IgD-negative memory B cell (primary cell): ENCODE data around the gene ADAMTSL1. TPM values are rescaled to one million over a fixed set of nuclear protein-coding genes. Genes with fewer than 3 reads are reported as not detected.
A peak's percentile ranks its signal among the peaks of the same experiment; 100 is the strongest.
"Not testable (repeated sequence)": the region's sequence is repeated elsewhere in the genome, so short reads cannot be mapped to it uniquely, and the experiment has no call there.

Source experiments
- H3K27ac Mint-ChIP-seq, 3 donors: one replicate each; pipeline ENCODE4 v1.8.0; 2020 to 2022; ENCODE audit warnings: mild to moderate bottlenecking in 3 of 3, mixed read lengths in 3 of 3, moderate library complexity in 1 of 3
- H3K27me3 Mint-ChIP-seq: one replicate; pipeline ENCODE4 v1.8.0; 2021; ENCODE audit warnings: mixed read lengths
- H3K36me3 Mint-ChIP-seq: one replicate; pipeline ENCODE4 v1.8.0; 2020; ENCODE audit warnings: mild to moderate bottlenecking, mixed read lengths
- H3K4me1 Mint-ChIP-seq, 3 donors: one replicate each; pipeline ENCODE4 v1.8.0; 2020 to 2022; ENCODE audit warnings: mixed read lengths in 3 of 3, mild to moderate bottlenecking in 1 of 3
- H3K4me3 Mint-ChIP-seq, 4 donors: one replicate each; pipeline ENCODE4 v1.8.0; 2020 to 2022; ENCODE audit warnings: mild to moderate bottlenecking in 4 of 4, mixed read lengths in 4 of 4, moderate library complexity in 3 of 4
- H3K9me3 Mint-ChIP-seq, 3 donors: one replicate each; pipeline ENCODE4 v1.8.0; 2020 to 2021; ENCODE audit warnings: mixed read lengths in 3 of 3, mild to moderate bottlenecking in 1 of 3
- polyA plus RNA-seq: library from polyadenylated mRNA; unstranded; fragments of 300-500 nt; fragmentation: Illumina TruSeq; gene quantifications from one replicate; pipeline ENCODE4 v1.2.3, GENCODE V29; 2021

The ADAMTSL1 gene
- polyA plus RNA-seq, 1 donor from 2014 or later = not detected

DNA sequence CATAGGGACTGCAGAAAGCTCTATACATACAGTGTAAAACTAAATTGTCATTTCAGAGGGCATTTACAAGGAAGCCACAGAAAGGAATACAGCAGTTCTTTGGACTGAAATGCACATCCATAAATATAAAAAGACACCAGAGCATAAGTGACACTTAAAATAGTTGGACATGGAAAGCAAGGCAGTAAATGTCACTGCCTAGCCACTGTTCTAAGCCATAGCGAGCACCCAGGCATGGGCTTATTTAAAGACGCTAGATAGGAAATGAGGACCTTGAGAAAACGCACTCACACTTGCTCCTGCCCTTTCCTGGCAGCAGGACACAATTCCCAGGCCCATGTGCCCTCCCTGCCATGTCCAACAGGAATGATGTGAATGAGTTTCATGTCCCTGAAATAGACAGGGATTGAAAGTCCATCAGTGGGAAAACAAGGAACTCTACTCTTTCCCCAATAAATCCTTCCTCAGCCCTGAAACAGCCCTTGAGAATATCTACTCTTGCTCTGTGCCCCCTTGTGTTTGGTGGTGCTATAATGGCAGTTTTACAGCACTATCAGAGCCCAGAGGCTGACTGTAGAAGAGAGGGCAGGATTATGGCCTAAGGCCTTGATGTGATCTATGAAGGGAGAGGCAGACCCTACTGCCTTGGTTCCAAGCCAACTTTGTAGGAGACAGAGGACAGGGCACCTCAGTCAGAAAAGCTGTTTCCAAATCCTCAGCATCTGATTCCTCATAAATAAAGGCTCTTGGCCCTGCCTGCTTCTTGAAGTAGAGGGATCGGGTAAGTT is 376.1 kb downstream of the ADAMTSL1 start:
- H3K27me3 Mint-ChIP-seq = no peaks in the 10 kb centered on the region

DNA sequence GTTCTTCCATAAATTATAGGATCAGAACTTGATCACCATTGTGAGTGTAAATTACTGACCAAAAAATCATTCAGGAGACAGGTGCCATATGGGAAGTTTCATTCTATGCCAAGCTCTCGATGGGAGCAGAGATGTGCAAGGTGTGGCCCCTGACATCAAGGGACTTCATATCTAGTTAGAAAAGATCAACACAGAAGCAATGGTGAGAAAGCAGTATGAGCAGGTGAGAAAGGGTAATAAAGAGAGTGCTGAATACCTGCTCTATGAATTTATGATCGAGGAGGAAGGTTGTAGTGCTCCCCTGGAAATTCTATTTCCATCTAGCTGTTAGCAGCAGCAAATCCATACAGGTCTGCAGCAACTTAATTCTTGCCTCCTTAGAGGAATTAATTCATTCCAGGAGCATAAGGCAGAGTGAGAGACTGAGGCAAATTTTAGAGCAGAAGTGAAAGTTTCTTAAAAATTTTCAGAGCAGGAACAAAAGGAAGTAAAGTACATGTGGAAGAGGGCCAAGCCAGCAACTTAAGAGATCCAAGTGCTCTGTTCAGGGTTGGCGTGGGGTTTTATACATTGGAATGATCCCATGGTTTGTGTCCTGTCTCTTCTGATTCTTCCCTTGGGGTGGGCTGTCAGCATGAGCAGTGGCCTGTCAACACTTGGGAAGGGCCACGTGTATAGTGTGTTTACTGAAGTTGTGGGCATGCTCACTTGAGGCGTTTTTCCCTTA is 377.3 kb downstream of the ADAMTSL1 start:
- Mint-ChIP-seq H3K27ac (no peak overlapping the region), H3K4me3 (no peak overlapping the region), H3K27me3 (no peaks in the 10 kb centered on the region), H3K36me3 (no peaks in the 10 kb centered on the region), H3K4me1 (peaks cover 0 to 1% (median 0%) of the 10 kb centered on the region in 3 donors), H3K9me3 (peaks cover 0 to 2% (median 0%) of the 10 kb centered on the region in 3 donors)

More for the DNA sequence above, 376.1 kb downstream of the ADAMTSL1 start:
- no peak overlapping the region for H3K4me3 Mint-ChIP-seq
- peaks cover 0 to 2% (median 0%) of the 10 kb centered on the region in 3 donors for H3K9me3 Mint-ChIP-seq
- peaks cover 0 to 1% (median 0%) of the 10 kb centered on the region in 3 donors for H3K4me1 Mint-ChIP-seq
- no peak overlapping the region for H3K27ac Mint-ChIP-seq
- H3K36me3 Mint-ChIP-seq = no peaks in the 10 kb centered on the region

- Mint-ChIP-seq H3K27ac (no peak overlapping the region), H3K27me3 (peaks cover 1% of the 10 kb centered on the region), H3K36me3 (no peaks in the 10 kb centered on the region), H3K9me3 (peaks cover 0 to 2% (median 0%) of the 10 kb centered on the region in 3 donors), H3K4me3 (no peak overlapping the region), H3K4me1 (peaks cover 0 to 1% (median 0%) of the 10 kb centered on the region in 3 donors)
Observed at GRCh38 chr9:18855656-18856055, 381.7 kb downstream of the ADAMTSL1 start.

- H3K4me1 Mint-ChIP-seq = no peaks in the 10 kb centered on the region
- peaks cover 0 to 2% (median 0%) of the 10 kb centered on the region in 3 donors for H3K9me3 Mint-ChIP-seq
- H3K4me3 Mint-ChIP-seq = no peak overlapping the region
- peaks cover 1% of the 10 kb centered on the region for H3K27me3 Mint-ChIP-seq
- H3K36me3 Mint-ChIP-seq = no peaks in the 10 kb centered on the region
- H3K27ac Mint-ChIP-seq = no peak overlapping the region
Observed at GRCh38 chr9:18857334-18857733, 383.4 kb downstream of the ADAMTSL1 start.

DNA sequence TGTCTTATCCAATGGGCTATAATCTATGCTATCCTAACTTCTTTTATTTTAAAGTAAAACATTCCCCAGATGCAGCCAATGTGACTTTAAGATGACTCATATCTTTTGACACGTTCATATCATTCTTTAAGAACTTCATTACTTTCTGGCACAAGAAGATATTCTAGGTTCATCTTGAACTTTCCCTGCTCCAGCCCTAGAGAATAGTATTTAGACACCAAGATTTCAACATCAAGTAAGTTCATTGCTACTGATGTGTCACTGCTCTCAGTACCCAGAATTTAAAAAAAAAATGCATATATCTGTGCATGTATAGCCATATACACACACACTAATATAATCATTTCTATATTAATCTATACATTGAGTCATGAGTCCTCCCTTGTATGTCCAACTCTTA is 383.8 kb downstream of the ADAMTSL1 start:
- Mint-ChIP-seq H3K36me3 (no peaks in the 10 kb centered on the region), H3K27ac (no peak overlapping the region), H3K4me1 (no peaks in the 10 kb centered on the region), H3K27me3 (peaks cover 1% of the 10 kb centered on the region), H3K9me3 (peaks cover 0 to 2% (median 0%) of the 10 kb centered on the region in 3 donors), H3K4me3 (no peak overlapping the region)

- H3K4me3 Mint-ChIP-seq = no peak overlapping the region
- no peak overlapping the region for H3K27ac Mint-ChIP-seq
- H3K4me1 Mint-ChIP-seq = no peaks in the 10 kb centered on the region
- H3K9me3 Mint-ChIP-seq = no peaks in the 10 kb centered on the region
- H3K36me3 Mint-ChIP-seq = no peaks in the 10 kb centered on the region
- peaks cover 1% of the 10 kb centered on the region for H3K27me3 Mint-ChIP-seq
Observed at GRCh38 chr9:18861609-18862544, 387.9 kb downstream of the ADAMTSL1 start.

DNA sequence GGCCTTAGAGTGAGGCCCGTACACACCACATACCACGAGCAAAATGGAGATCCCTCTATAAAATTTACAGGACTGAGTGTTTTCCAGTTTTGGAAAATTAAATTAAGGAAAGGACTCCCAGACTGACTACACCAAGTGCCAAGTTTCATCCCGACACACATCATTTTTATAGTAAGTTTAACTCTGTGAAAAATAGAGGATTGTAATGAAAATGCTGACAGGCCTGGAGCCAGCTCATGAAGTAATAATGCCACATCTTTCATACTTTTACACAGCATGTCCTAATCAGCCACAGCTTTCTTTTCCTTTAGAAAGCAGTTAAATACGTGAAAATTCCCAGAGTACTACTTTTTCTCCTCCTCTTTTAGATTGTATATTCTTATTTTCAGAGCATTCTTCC is 389.8 kb downstream of the ADAMTSL1 start:
- H3K9me3 Mint-ChIP-seq = peaks cover 0 to 2% (median 2%) of the 10 kb centered on the region in 3 donors
- no peaks in the 10 kb centered on the region for H3K36me3 Mint-ChIP-seq
- no peaks in the 10 kb centered on the region for H3K27me3 Mint-ChIP-seq
- no peak overlapping the region for H3K4me3 Mint-ChIP-seq
- H3K4me1 Mint-ChIP-seq = no peaks in the 10 kb centered on the region
- no peak overlapping the region for H3K27ac Mint-ChIP-seq

DNA sequence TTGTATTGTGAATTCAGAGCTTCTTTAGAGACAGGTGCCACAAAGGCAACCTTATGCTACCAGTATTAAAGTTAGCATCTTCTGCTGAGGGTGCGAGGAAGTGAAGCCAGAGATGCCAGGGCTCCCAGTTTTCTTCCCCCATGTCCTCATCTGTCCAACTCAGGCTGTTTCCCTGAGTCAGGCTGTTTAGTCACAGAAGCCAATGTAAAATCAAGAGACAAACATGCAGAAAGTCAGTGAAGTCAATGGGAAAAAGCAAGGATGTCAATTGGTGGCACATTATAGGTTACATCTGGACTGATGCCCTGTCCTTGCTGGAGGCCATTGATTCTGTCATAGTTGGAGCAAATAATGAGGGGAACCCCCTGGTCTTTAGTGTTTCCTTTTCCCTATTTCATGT is 390.6 kb downstream of the ADAMTSL1 start:
- Mint-ChIP-seq H3K4me1 (no peaks in the 10 kb centered on the region), H3K27ac (no peak overlapping the region), H3K27me3 (no peaks in the 10 kb centered on the region), H3K9me3 (peaks cover 4 to 7% (median 5%) of the 10 kb centered on the region in 3 donors), H3K4me3 (no peak overlapping the region), H3K36me3 (no peaks in the 10 kb centered on the region)

- H3K27me3 Mint-ChIP-seq = no peaks in the 10 kb centered on the region
- H3K9me3 Mint-ChIP-seq = peaks cover 5 to 15% (median 5%) of the 10 kb centered on the region in 3 donors
- H3K27ac Mint-ChIP-seq = no peak overlapping the region
- no peak overlapping the region for H3K4me3 Mint-ChIP-seq
- no peaks in the 10 kb centered on the region for H3K36me3 Mint-ChIP-seq
- H3K4me1 Mint-ChIP-seq = no peaks in the 10 kb centered on the region
Observed at GRCh38 chr9:18865542-18865941, 391.6 kb downstream of the ADAMTSL1 start.

- H3K27me3 Mint-ChIP-seq = no peaks in the 10 kb centered on the region
Observed at GRCh38 chr9:18866121-18866831, 392.3 kb downstream of the ADAMTSL1 start.

DNA sequence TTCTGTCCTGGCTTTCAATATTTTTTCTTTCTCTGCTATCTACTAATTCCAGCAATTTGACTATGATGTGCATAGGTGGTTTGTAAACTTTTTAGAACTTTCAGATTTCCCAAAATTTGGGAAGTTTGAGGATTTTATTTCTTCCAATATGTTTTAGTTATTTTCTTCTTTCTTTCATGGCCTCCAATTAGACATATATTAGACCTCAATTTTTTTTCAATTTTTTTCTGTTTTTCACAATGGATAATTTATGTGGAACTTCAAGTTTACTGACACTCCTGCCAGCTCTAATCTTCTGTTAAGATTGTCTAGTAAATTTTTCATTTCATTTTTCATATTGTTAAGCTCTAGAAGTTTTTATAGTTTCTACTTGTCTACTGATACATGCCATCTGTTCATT is 395.8 kb downstream of the ADAMTSL1 start:
- H3K4me1 Mint-ChIP-seq = no peaks in the 10 kb centered on the region
- no peak overlapping the region for H3K27ac Mint-ChIP-seq
- no peaks in the 10 kb centered on the region for H3K27me3 Mint-ChIP-seq
- H3K4me3 Mint-ChIP-seq = no peak overlapping the region
- peaks cover 5 to 18% (median 13%) of the 10 kb centered on the region in 3 donors for H3K9me3 Mint-ChIP-seq
- H3K36me3 Mint-ChIP-seq = no peaks in the 10 kb centered on the region

More at GRCh38 chr9:18866121-18866831, 392.3 kb downstream of the ADAMTSL1 start:
- H3K36me3 Mint-ChIP-seq = no peaks in the 10 kb centered on the region
- no peaks in the 10 kb centered on the region for H3K4me1 Mint-ChIP-seq
- H3K4me3 Mint-ChIP-seq = no peak overlapping the region
- H3K9me3 Mint-ChIP-seq = peaks cover 5 to 18% (median 7%) of the 10 kb centered on the region in 3 donors
- H3K27ac Mint-ChIP-seq = no peak overlapping the region

DNA sequence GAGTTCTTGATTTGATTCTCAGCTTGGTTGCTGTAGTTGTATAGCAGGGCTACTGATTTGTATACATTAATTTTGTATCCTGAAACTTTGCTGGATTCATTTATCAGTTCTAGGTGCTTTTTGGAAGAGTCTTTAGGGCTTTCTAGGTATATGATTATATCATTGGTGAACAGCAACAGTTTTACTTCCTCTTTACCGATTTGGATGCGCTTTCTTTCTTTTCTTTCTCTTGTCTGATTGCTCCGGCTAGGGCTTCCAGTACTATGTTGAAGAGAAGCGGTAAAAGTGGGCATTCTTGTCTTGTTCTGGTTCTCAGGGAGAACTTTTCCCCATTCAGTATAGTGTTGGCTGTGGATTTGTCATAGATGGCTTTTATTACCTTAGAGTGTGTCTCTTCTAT is 400.1 kb downstream of the ADAMTSL1 start:
- Mint-ChIP-seq H3K27me3 (no peaks in the 10 kb centered on the region), H3K27ac (no peak overlapping the region), H3K4me1 (peaks cover 0 to 2% (median 0%) of the 10 kb centered on the region in 3 donors), H3K4me3 (no peak overlapping the region), H3K9me3 (peaks cover 2 to 25% (median 15%) of the 10 kb centered on the region in 3 donors), H3K36me3 (peaks cover 3% of the 10 kb centered on the region)

GRCh38 chr9:18874990-18875389 is 401.0 kb downstream of the ADAMTSL1 start:
- H3K36me3 Mint-ChIP-seq, H3K27ac Mint-ChIP-seq, H3K4me1 Mint-ChIP-seq, H3K27me3 Mint-ChIP-seq: not testable (repeated sequence)
- peak overlapping the region in 1 of 4 donors; percentile 47 for H3K4me3 Mint-ChIP-seq
- peaks cover 0 to 20% (median 6%) of the 10 kb centered on the region in 3 donors for H3K9me3 Mint-ChIP-seq

GRCh38 chr9:18877984-18878383 is 404.0 kb downstream of the ADAMTSL1 start:
- H3K36me3 Mint-ChIP-seq = peaks cover 3% of the 10 kb centered on the region
- H3K9me3 Mint-ChIP-seq = peaks cover 0 to 13% (median under 1%) of the 10 kb centered on the region in 3 donors
- H3K4me3 Mint-ChIP-seq = no peak overlapping the region
- H3K27me3 Mint-ChIP-seq = no peaks in the 10 kb centered on the region
- no peak overlapping the region for H3K27ac Mint-ChIP-seq
- H3K4me1 Mint-ChIP-seq = peaks cover 0 to 2% (median 0%) of the 10 kb centered on the region in 3 donors
